ENCODE measurements around the gene TSPAN33.

TSPAN33 gene

DNA sequence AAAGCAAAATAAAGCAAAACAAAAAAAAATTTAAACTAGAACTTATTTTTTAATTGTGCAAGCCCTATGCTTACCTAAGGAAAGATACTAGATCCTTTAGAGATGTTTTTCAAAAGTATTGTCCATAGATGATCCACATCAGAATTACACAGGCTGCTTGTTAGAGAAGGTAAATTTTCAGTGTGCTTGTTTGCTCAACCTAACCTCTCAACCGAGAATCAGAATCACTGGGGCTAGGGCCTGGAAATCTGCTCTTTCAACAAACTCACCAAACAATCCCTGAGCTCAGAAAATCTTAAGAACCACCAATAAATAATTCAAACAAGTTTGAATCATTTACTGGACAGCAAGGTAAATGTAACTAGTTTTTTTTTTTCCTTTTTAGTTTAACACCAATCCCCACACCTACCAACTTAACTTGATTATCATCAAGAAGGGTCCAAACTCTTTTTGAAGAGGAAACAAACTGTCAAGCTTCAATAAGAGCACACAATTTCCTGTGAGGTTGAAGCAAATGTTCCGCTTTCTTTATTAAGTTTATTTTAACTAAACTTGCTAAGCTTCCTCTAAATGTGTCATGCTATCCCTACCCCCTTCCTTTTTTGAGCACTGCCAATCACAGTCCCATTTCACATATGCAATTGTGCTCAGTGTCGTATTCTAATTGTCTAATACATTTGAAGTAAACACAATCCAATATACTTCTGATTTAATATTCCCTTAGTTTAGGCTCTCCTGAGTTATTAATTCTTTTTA lies 7.4 kb upstream of the TSPAN33 start:
- DNase-seq, result peak; percentile 5

DNA sequence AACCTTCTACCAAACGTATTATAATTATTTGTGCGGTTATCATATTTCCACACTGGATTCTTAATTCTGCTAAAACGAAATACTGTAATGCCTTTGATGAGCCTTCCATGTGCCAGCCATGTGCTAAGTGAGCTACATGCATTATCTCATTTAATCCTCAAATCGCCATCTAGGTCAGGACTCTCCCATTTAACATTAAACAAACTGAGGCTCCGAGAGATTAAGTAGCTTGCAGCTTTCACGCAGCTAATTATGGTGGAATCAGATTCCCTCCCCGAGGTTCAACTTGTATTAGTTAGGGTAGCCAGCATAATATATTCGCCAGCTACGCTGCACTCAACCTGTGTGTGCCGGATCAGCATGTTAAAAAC lies 798 bp upstream of the TSPAN33 start:
- DNase-seq, result no peak

DNA sequence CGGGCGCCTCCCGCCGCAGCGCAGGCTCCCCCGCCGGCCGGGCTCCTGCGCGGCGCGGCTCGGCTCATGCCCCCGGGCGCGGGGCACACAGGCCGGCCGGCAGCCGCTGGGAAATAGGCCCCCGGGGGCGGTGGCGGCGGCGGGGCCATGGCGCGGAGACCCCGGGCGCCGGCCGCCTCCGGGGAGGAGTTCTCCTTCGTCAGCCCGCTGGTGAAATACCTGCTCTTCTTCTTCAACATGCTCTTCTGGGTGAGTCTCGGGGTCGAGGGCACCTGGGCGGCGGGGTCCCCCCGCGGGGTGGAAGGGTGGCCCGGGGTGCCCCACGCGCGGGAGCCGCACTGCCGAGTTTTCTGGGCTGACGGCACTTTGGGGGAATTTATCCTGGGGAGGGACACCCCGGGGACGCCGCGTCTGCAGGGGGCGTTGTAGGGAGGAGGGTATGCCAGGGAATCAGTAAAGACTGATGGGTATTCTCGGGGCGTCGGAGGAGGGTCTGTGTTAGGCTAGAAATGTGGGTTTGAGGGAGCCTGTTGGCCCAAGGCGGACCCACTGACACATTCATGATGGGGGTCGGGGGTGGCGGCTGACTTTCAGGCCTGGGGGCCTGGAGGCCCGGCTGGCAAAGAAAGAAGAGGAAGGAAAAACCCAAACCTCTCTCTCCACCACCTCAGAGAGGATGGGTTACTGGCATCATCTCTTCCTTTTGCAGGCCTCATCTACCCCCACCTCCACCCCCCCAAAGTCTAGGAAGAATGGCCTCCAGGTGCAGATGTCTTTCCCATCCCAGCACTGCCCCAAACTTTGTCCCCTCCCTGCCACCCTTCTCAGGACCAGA lies 544 bp downstream of the TSPAN33 start:
- DNase-seq, result no peak

DNA sequence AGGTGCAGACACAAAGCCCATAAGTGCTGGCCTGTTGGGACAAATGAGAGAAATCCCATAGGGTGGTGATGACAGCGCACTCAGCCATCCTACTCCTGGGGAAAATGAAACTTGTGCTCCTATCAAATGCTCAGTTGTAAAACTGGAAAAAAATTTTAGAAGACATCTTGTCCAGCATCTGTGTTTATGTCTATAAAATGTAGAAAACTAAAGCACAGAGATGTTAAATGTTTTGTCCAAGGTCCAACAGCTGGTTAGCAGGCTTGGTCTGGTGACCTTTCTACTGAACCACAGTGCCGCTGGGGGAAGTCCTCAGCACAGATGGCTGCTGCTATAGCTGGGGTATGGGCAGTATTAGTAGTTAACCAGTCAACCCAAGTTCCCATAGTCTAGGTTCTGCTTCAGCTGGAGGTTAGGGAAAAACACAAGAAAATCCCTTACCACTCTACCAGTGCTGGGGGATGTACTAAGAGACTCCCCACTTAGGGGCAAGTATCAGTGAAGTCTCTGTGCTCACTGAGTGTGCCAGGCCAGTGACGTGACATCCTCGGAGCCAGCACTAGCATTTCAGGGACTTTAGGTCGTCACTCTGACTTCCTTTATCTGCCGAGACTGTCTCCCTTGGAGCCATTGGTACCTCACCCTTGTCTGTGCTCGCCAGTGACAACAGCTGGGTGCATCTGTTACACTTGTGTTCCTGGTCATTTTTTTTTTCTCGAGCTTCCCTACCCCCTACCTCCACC lies 1.9 kb downstream of the TSPAN33 start:
- no peak for DNase-seq

DNA sequence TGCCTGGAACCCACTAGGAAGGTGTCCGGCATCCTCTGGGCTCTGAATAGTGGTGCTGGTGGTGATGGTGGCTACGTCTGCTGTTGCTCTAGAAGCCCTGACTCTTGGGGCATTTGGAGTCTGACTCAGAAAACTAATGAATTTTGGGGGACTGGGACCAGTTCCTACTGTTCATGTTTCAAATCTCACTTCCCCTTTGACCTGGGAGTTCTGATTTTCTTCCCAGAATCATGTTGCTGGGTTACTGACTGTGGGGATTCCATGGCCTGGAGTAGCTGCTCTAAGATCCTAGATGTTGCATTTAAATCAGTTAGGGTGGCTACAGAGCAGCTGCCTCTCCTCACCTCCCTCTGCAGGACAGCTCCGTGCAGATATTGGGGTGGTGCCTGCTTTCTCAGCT lies 3.2 kb downstream of the TSPAN33 start:
- no peak for DNase-seq

GRCh38 chr7:129149511-129149910 lies 5.0 kb downstream of the TSPAN33 start:
- DNase-seq, result no peak

- DNase-seq, result no peak
Observed at GRCh38 chr7:129150199-129150996, 5.9 kb downstream of the TSPAN33 start.

DNA sequence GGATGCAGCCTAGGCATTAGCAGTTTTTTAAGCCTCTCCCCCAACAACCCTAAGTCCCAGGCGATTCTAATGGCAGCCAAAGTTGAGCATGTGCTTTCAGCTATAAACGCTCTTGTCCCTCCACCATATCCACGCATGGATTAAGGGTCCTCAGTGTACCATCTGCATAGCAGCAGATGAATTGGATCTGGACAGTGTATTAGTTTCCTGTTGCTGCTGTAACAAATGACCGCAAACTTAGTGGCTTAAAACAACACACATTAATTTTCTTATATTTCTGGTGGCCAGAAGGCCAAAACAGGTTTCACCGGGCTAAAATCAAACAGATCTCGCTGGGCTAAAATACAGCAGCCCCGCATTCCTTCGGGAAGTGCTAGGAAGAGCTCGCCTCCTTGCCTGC lies 13.1 kb downstream of the TSPAN33 start:
- no peak for DNase-seq

DNA sequence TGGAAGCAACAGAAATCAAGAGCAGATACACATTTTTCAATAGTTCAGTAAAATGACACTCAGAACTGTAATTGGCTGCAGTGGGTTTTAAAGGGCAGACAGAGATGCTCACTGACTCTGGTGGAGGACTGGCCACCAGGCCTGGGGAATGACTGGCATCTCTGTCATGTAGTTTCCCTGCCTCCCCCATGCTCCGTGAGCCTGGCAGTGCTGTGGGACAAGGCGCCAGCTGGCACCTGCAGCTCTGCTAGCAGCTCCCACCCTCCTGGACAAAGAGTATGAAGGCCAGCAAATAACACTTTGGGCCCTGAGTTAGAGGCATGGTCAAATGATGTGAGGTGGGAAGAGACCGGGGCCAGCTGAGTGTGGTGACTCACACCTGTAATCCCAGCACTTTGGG lies 15.0 kb downstream of the TSPAN33 start:
- DNase-seq, result no peak

- DNase-seq, result no peak
Observed at GRCh38 chr7:129160161-129160905, 15.8 kb downstream of the TSPAN33 start.

DNA sequence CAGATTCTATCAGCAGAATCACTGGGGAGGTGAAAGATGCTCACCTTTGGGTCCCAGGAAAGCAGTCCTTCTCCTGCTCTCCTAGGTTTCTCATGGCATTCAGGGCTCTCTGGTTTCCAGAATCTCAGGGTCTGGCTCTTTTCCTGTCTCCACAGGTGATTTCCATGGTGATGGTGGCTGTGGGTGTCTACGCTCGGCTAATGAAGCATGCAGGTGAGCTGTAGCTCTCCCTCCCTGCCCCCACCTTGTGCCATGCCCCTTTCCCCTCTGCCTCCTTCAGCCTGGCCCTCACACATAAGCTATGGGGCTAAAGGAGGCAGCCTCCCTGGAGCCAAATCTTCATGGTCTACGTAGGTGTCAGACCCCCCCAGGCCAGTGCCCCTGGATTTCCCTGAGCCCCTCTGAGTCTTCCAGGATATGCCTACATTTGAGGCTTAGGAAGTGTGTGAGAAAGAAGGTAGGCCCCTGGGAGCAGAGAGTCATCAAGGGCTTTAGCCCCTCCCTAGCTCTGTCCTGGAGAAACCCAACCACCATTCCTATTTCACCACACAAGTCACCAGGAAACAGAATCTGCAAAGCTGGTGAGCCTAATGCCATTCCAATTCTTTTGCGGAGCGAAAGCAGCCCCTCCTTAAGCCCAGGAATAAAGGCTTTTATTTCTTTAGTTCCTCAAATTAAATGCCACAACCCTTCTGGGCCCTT lies 17.2 kb downstream of the TSPAN33 start:
- no peak for DNase-seq

DNA sequence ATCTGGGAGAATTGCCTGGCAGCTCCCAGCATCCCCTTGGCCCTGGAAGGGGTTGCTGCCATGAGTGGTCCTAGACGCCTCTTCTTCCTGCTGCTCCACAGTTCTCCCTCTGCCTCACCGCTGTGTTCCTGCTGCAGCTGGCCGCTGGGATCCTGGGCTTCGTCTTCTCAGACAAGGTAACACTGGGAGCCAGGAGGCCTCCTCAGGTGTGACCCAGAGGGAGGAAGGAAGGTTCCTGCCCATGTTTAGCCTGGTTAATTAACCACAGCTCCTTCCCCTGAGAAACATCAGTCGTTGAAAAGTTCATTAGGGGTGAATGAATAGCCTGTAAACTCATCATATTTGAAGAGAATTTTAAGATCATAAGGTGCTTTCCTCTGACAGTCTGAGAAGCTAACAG lies 18.2 kb downstream of the TSPAN33 start:
- no peak for DNase-seq

DNA sequence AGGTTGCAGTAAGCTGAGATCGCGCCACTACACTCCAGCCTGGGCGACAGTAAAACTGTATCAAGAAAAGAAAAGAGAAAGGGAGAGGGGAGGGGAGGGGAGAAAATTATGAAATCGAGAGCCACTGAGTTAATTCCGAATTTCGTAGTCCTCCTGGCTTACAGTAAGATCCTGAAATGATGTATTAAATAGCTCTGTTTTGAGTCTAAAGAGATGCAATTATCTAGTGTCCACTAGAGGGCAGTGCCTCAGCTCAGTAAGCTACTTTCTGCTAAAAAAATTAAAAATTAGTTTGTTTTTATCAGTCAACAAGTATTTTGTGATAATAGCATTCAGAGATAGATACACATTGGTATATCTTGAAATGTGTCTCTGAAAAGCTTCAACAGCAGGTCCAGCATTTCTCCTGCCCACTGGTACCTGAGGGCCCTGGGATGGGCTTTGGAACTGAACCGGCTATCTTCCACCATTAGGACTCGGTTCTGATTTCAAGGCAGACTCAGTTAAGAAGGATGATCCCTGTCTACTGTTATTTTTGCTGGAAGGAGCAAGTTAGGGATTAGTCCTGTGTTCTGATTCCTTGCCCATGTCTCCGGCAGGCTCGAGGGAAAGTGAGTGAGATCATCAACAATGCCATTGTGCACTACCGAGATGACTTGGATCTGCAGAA lies 19.5 kb downstream of the TSPAN33 start:
- DNase-seq, result no peak

GRCh38 chr7:129166745-129167144 lies 22.2 kb downstream of the TSPAN33 start:
- no peak for DNase-seq

DNA sequence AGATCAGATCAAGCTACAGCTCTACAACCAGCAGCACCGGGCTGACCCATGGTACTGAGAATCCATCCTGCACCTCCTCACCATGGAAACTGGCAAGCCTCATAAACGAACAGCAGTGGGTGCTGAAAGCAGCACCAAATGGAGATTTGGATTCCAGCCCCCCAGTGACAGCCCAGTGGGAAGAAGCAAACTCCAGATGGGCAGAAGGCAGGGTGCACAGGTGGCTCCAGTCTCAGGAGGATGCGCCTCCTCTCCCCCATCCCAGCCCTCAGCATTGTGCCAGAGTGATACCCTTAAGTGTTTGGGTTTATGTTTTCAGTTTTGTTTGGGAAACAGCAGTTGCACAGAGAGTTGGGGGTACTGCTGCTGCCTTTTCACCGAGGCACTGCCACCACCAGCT lies 23.3 kb downstream of the TSPAN33 start:
- no peak for DNase-seq

DNA sequence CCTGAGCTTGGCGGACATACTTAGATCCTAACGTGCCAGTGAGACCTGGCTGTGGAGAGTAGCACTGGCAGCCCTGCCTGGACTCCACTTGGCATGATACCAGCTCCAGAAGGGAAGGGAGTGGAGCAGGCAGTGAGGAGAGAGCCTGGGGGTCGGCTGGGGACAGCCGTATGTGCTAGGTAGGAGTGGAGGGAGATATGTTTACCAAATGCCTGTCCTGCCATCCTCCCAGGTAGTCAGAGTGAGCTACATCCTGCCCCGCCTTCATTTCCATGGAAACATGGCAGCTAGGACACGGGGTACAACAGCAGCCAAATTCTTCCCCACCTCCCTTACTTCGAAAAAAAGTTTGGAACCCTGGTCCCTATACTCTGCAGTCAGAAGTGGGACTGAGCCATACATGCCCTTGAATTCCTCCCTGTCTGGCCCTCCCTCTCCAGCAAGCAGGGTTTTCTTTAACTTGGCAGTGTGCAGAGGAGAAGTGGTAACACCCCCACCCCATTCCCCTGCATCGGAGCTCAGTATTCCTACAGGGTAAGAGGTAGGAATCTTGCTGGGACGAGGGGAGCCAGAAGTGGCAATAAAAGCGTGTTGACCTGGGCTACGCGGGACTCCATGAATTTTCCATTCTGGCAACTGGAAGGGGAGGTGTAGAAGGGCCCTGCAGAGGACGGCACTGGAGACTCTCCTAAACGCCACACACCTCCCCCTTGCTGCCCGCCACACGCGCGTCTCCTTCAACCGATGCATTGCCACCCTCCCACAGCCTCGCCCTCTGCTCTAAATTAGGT lies 23.9 kb downstream of the TSPAN33 start:
- DNase-seq, result no peak

GRCh38 chr7:129169171-129169671 lies 24.7 kb downstream of the TSPAN33 start:
- DNase-seq, result no peak

DNA sequence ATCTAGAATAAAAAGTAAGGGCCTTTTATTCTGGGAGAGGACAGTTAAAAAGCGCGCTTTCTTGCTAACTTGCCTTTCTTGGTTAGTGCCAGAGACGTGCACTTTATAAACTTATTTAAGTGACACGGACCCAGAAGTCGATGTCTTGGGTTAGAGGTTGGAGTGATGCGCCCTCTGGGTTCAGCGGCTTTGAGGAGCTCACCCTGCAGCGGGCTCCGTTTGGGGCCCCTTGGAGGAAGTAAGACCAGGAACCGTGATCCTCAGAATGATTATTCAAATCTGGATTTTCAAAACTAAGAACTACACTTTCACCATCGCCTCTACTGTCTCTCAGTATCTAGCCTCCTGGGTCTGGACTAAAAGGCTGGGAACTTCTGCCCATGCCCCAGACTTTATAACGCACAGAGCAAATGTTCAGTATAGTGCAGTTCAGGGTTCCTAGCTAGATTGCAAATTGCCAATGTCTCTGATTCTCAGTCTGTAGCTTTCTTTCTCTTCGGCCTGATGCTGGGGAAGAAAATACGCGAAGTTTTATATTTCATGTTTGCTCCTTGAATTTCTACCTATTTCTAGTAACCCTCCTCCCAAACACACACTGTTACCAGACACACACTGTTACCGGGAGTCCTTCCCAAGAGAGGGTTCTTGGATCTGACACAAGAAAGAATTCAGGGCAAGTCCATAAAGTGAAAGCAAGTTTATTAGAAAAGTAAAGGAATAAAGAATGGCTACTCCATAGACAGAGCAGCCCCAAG lies 25.4 kb downstream of the TSPAN33 start:
- DNase-seq, result no peak

- DNase-seq, result no peak
Observed at GRCh38 chr7:129170441-129171021, 26.0 kb downstream of the TSPAN33 start.

Data from KG1 (cell line).